DMS79 treated with DMSO at 0.1 percent for 48 hours (cell line): Measurements from ENCODE around the gene RPP25L.

ENCODE experiments used
- DNase-seq: peaks from one replicate; lab custom pipeline; 2025; lab: John Stamatoyannopoulos, UW

The RPP25L gene

DNA sequence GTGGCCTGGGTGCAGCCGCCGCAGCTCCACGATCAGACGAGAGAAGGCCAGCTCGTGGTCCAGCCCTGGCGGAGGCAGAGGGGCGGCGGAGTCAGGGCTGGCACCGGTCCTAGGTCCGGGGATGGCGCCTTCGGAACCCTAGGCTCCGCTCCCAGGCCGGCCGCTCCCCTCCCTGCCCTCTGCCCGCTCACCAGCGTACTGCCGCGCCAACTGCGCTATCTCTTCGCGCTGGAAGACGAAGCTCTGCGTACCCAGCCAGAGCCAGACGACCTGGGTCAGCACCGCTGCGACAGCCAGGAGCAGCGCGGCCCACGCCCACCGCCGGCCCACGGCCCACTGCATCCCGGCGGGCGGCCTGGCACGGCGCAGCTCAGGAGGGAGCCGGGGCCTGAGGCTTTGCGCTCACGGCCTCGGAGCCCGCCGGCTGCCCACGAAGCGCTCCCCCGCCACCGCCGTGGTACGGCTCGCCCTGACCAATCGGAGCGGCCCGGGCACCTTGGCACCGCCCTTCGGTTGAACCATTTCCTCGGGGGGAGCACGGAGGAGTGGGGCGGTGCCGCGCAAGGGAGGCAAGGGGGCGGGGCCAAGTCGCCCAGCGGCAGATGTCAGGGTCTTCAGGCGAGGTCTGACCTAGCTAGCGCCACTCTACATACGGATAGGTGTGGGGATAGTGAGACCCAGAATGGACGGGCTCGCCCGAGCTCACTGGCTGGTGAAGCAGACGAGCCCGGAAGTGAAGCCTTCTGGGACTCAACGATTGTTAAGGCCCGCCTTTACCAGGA, 25.6 kb upstream of the RPP25L start, which contains the start of gene SIGMAR1:
TSS of gene SIGMAR1 (minus strand) at position 432 of the 782 bp plus-strand sequence. CDS start at position 342, 90 bp downstream.
- peak; percentile 88 for DNase-seq

DNA sequence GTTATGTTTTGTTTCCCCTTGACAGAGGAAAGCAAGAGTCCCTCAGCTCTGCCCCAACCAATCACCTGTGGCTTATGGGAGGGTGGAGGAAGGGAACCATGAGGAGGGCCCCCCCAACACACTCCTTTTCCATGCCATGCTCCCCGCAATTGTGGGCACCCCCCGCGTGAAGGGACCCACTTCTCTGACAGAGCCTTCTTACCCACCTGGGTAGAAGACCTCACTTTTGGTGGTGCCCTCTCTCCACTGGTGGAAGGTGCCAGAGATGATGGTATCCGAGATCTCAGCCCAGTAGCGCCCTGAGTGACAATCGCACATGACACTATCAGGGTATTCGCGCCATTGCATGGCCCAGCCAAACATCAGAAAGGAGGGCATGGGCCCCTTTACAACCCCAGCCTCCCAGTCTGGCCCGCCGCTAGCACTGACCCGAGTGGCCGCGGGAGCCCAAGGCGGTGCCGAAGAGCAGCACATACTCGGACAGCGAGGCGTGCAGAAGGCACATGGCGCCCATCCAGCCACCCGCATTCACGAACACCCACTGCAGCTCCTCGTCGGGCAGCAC, 25.0 kb upstream of the RPP25L start:
- no peak for DNase-seq

- no peak for DNase-seq
These were observed 23.7 kb upstream of the RPP25L start for GRCh38 chr9:34635556-34635955.

- no peak for DNase-seq
These were observed 22.8 kb upstream of the RPP25L start for GRCh38 chr9:34634551-34635248.

DNA sequence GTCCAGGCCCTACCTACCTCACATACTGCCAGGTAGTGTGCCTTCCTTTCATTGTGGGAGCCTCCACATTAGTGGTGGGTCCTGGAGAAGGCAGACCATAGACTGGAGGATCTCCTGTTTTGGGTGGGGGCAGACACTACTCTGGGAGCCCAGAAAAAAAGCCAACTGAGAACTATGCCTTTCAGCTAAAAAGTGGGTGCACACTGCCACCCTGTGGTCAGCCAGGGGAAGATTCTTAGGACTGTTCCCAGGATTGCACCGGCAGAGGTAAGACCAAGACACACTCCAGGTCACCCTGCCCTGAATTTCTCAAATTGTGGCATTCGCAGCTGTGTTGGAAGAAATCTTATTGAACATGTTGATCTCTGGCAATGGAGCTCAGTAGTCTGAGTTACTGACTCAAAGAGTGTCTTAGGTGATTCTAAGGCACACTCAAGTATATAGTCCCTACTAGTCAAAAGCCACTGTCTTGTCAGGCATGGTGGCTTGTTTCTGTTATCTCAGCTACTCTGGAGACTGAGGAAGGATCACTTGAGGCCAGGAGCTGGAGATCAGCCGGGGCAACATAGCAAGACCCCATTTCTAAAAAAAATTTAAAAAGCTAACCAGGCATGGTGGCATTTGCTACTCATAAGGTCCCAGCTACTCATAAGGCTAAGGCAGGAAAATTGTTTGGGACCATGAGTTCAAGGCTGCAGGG, 22.1 kb upstream of the RPP25L start:
- DNase-seq = peak; percentile 66

GRCh38 chr9:34633166-34633565, 21.3 kb upstream of the RPP25L start:
- DNase-seq = no peak

GRCh38 chr9:34630402-34631154, 18.7 kb upstream of the RPP25L start:
- DNase-seq = no peak

GRCh38 chr9:34629491-34629808, 17.6 kb upstream of the RPP25L start:
- DNase-seq = no peak

- DNase-seq = peak; percentile 27
These were observed 17.0 kb upstream of the RPP25L start, which contains the start of gene ARID3C for GRCh38 chr9:34628656-34629490. Gene ARID3C, minus strand, starts transcription at chr9:34629066. Its CDS starts 1,052 bp downstream, at chr9:34628014.

DNA sequence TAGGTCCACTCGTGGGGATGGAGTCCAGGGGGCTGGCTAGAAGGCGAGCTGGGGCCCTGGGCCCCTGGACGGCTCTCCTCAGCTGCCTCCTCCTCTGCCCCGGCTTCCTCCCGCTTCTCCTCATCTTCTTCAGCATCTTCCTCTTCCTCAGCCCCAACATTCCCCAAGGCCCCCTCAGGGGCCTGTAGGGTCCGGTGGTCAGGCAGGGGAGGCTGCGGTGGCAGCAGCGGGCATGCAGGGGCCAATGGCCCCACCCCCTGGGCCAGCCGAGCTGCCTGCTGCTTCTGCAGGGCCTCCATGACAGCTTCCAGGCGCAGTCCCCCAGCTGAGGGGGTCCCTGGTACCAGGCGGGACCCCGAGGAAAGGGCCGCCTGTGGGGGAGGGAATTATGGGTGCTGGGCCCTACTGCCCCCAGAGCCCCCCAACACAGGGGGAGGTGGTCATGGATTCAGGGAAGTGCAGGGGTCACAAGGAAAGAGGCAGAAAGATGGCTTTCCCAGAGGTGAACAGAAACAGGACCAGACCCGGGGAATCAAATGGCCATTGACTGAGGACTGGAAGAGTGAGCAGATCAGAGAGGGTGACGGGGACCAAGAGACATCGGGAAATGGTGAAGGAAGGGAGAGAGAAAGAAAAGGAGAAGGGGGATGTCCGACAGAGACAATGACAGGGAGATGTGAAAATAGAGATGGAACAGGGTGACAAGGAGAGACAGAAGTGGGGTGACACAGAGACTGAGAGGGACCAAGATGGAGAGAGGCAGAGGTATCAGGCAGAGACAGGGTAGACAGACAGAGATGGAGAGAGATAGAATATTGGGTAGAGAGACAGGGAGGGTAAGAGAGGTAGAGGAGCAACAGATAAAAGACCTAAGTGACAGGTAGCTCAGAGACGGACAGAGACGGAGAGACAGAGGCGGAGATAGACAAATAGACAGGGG, 16.1 kb upstream of the RPP25L start:
- DNase-seq = no peak

DNA sequence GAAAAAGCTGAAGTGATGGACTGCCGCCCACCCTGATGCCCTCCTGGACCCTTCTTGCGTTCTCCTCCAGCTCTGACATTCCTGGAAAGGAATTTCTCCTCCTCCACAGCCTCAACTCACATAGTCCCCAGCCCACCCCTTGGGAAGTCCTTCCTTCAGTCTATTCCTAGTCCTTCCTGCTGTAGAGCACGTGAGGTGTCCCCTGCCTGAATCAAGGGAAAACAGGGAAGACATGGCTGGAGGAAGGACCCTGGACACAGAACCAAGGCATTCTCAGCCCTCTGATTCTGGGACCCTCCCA, 13.2 kb upstream of the RPP25L start:
- DNase-seq = no peak

GRCh38 chr9:34624475-34625185, 12.7 kb upstream of the RPP25L start:
- no peak for DNase-seq

GRCh38 chr9:34623374-34624235, 11.7 kb upstream of the RPP25L start:
- no peak for DNase-seq

DNA sequence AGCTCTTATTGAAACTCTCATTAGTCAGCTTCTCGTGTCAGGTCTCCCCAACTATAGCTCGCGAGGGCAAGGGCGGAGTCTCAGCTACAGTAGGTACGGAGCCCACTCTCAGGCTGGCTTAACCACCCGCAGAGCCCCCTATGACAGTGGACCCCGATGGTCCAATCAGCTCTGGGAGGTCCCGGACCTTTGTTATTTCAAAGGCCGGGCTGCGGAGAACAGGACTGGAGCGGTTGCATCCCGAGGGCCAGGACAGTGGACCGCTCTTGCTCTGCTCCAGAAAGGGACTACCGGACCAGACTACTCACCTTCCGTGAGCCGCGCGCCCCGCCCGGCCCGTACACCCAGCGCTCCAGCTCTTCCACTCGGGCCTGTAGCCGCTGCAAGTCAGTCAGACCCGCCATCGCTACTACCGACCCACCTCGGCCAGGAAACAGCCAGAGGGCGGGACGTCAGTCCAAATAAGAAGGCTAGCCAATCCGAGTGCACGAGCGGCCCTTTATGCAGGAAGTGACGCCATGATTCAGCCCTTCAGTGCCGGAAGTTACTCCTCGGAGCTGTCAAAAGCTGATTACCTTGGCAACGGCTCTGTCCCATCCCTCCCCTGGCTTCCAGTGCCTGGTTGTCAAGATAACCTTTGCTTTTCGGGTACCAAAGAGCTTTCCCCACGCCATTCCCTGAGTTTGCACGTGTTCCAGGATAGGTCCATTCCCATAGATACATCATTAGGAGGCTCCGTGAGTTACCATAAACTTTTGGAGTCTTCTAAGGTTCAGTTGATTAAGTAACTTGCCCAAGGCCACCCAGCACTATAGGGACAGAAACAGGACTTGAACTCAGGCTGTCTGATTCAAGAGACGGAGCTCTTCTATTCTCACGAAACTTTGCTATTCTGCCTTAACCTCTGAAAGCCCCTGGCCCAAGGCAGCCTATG, 8.4 kb upstream of the RPP25L start, which contains the start of gene DCTN3:
TSS of gene DCTN3 (minus strand) at position 435 of the 934 bp plus-strand sequence. CDS start at position 404, 31 bp downstream.
- peak; percentile 96 for DNase-seq

DNA sequence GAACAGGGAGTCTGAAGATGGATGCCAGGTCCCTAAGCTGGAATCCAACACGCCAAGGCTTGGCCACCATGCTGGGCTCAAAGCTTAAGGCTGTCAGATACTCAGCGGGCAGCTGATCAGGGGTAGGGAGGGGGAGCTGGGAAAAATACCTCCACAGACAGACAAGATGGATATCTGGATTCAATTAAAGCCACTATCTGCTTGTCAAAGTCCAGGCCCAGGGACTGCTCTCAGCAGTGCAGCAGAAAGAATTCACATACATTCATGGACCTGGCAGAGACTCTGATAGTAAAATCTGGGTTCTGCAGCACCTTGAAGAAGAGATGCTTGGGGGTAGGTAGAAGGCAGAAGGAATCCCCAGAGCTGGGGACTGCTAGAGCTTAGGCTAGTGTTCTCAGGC, 3.2 kb upstream of the RPP25L start:
- no peak for DNase-seq

GRCh38 chr9:34612788-34613390, 992 bp upstream of the RPP25L start:
- peak; percentile 75 for DNase-seq
